Lower leg skin (tissue), 3 donors: ENCODE measurements around the gene GCNT2.

ENCODE experiments used
- POLR2A ChIP-seq, 2 donors: fragments of 450-650 bp; IDR thresholded peaks; one replicate each; pipeline ENCODE4 v1.6.1; 2016 to 2017; ENCODE audit warnings: antibody characterized with exemption in 2 of 2, mild to moderate bottlenecking in 1 of 2, moderate library complexity in 1 of 2
- TF ChIP-seq, protein P1 (sequence below), 3 donors: fragments of 450-650 bp; IDR thresholded peaks; one replicate each; pipeline ENCODE4 v1.5.1; 2016; ENCODE audit warnings: antibody characterized with exemption in 3 of 3, mild to moderate bottlenecking in 3 of 3, moderate library complexity in 2 of 3

DNA sequence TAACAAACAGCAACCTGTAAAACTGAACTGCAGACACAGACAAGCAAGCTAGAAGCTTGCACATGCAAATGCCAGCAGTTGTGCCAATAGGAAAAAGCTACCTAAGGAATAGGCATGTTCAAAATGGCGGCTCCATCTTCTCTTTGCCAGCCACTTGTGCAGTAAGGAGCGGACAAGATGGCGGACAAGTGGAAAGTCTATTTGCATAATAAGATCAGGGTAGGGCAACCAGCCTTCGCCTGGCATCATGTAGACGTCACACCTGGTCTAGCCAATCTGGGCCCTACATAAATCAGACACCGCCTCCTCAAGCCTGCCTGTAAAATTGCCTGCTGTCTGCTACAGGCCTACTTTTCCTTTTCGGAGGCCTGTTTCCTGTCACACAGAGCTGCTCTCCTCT, 155.3 kb downstream of the GCNT2 start:
- TF ChIP-seq, protein P1, sequence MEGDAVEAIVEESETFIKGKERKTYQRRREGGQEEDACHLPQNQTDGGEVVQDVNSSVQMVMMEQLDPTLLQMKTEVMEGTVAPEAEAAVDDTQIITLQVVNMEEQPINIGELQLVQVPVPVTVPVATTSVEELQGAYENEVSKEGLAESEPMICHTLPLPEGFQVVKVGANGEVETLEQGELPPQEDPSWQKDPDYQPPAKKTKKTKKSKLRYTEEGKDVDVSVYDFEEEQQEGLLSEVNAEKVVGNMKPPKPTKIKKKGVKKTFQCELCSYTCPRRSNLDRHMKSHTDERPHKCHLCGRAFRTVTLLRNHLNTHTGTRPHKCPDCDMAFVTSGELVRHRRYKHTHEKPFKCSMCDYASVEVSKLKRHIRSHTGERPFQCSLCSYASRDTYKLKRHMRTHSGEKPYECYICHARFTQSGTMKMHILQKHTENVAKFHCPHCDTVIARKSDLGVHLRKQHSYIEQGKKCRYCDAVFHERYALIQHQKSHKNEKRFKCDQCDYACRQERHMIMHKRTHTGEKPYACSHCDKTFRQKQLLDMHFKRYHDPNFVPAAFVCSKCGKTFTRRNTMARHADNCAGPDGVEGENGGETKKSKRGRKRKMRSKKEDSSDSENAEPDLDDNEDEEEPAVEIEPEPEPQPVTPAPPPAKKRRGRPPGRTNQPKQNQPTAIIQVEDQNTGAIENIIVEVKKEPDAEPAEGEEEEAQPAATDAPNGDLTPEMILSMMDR (IDR thresholded peaks at IDR 0.05): no peak
- TF ChIP-seq POLR2A (IDR thresholded peaks at IDR 0.05): no peak
